HG03139 (cell line): ENCODE measurements around the gene CA12.
"Not testable (repeated sequence)": the region's sequence is repeated elsewhere in the genome, so short reads cannot be mapped to it uniquely, and the experiment has no call there.

ENCODE experiments used
- ATAC-seq: cut with Tn5 transposase; IDR thresholded peaks from one replicate; pipeline ENCODE4 v1.9.1; 2021; ENCODE audit not compliant: unreplicated experiment

The CA12 gene

DNA sequence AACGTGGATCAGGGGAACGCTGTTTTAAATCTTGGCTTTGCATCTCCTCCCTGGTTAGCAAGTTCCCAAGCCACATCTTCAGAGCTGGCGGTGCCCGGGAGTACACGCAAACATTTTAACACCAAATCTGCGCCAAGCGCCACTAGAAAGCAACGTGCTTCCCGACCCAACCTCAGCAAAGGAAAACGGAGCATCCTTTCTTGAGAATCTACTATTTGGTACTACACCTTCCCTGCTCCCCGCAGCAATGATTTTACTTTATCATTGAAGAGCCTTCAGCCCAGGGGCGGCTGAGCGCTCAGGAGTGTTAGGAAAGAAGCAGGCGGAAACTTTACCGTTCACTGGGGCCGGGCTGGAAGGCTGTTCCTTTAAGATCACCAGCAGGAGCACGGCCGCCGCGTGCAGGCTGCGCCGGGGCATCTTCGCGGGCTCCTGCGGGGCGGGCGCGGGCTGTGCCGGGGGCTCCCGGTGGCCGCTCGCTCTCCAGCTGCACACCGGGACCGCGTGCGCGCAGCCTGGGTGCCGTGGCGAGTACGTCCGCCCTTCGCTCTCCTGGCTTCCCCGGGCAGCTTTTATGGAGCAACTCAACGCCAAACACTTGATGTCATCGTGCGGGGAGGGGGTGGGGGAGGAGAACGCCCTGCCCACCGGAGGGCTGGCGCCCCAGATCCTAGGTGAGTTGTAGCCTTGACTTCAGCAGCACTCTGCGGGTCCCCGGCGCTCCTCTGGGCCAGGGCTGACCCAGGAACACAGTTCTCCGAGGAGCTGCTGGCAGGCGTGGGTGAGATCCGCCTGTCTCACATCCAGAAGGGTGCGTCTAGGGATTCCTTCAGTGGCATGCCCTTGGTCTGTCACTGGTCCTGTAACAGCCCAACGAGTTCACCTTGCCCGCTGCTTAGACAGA, at the start of gene CA12:
CA12 (minus strand) TSS at position 546 of the 904 bp plus-strand sequence; CDS start at position 420, 126 bp downstream.
- ATAC-seq = no peak

DNA sequence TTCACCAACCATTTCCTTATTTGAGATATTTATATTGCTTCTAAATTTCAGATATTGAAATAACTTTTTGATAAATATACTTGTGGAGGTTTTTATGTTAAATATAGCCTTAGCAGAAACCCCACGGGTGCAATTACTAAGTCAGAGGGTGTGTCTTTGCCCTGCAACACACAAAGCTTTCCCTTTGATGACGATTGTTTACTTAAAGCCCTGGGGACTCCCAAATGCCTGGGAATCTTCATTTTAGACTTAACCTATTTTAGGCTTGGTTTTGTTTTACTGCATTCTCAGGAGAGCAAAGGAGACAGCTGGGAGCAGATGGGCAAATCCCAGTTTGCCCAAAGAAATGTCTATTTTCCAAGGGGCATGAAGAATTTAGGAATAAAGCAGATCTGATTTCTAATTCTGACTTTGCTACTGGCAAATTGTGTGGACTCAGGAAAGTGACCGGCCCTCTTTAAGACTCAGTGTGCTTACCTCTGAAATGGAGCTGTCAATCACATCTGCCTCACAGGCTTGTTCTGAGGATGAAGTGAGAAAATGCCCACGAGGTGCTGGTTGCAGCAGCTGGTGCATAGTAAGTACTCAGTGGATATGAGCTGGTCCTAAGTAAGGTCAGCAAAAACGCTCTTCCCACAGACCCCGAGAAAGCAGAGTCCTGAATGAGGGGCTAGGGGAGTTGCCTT, 49.3 kb upstream of the CA12 start:
- ATAC-seq = no peak

DNA sequence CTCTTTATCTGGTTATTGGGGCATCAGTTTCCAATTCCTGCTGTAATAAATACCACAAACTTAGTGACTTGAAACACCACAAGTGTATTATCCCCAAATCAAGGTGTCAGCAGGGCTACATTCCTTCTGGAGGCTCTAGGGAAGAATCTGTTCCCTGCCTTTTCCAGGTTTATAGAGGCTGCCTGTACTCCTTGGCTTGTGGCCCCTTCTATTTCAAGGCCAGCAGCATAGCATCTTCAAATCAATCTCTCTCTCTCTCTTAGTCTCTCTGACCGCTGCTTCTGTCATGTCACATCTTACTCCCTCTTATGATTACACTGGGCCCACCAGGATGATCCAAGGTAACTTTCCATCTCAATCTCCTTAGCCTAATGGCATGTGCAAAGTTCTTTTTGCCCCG, 44.9 kb upstream of the CA12 start:
- no peak for ATAC-seq

DNA sequence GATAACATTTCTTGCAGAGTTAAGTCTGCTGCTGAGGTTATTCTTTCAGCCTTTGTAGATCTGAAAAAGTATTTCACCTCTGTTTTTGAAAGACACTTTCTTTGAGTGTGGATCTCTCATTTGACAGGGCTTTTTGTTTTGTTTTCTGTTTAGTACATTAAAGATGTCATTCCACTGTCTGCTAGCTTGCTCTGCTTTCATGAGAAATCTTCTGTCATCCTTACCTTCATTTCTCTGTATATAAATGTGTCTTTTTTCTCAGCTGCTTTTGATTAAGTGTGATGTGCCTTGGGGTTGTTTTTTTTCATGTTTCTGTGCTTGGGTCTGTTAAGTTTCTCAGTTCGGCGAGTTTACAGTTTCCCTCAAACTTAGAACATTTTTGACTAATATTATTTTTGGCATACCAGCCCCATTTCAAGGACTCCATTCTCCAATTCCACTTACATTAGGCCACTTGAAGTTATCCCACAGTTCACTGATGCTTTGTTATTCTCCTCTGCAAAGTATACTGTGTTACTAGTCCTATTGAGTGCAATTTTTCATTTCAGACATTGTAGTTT, 43.9 kb upstream of the CA12 start:
- ATAC-seq = no peak

DNA sequence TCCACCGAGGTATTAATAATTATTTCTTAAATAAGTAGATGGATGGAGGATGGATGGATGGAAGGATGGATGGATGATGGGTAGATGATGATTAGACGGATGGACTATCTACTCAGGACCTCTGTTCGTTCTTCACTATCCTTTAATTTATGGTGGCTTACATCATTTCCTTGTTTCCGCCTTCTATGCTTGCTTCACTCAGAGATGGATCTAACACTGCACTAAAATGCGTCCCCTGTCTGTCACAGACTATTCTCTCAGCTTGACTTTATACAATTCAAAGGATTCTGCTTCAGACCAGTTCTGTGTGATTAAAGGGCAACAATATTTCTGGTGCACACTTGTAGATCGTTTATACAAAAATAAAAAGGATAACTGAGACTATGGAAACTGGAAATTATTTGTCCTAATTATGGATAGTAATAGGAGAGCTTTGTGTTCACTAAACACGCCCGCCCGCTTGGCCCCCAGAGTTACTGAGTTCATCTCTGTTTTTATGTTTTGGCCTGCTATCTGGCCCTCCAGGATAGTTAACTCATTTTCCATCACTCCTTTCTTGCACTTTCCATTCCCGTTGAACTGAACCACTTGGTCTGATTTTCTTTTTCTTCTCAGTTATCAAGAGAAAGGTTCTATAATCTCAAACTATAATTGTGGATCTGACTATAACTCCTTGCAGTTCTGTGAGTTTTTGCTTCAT, 41.4 kb upstream of the CA12 start:
- ATAC-seq = no peak

DNA sequence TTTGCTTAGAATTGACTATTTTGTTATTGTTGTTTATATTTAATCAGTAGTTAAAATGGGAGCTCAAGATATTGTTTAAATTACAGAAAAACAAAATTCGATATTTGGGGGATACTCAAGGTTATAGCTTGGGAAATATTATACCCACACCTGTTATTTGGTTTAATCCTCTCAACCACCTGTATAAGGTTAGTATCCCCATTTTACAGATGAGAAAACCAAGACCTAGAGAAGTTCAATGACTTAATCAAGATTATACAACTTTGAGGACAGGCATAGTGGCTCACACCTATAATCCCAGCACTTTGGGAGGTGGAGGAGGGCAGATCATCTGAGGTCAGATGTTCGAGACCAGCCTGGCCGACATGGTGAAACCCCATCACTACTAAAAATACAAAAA, 39.8 kb upstream of the CA12 start:
- no peak for ATAC-seq

DNA sequence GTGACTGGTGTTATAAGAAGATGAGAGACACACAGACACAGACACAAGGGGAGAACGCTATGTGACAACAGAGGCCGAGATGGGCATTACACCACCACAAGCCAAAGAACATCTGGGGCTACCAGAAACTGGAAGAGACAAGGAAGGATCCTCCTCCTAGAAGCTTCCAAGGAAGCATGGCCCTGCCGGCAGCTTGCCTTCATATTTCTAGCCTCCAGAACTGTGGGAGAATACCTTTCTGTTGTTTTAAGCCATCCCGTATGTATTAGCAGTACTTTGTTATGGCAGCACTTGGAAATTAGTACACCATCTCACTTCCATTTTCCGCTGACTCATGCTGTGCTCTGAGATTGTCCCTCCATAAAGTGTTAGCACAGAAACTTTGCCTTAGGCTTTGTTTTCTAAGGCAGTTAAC, 38.7 kb upstream of the CA12 start:
- ATAC-seq = no peak

DNA sequence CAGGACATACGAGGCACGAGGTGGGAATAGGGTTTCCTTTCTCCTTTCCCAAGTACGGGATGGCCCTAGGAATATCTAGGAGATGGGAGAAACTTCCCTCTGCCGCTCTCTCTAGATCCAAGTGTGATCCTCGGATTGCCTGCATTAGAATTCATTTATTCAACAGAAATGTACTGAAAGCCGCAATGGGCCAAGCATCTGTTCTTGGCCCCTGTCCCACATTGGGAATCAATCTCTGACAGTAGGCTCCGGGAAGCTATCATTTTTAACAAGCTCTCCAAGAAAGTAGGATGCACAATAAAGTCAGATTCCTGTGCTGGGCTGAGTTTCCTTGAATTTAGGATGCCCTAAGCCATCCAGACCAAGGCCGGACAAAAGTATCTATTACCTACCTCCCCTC, 37.2 kb upstream of the CA12 start:
- ATAC-seq = no peak

DNA sequence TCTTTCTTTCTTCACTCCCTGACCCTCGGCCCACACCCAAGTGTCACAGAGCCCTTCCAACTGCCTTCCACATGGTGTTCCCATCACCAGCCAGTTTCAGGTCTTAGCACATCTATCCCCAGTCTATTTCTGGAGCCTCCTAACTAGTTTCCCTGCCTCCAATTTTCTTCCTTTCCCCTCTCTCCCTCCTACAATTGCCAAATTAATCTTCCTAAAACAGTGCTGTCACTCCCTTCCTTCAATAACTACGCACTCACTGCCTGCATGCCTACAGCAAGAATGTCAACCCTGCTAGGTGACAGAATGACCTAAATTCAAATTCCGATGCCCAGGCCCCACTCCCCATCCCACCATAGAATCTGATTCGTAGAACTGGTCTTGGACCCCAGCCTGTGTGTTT, 36.1 kb upstream of the CA12 start:
- no peak for ATAC-seq

DNA sequence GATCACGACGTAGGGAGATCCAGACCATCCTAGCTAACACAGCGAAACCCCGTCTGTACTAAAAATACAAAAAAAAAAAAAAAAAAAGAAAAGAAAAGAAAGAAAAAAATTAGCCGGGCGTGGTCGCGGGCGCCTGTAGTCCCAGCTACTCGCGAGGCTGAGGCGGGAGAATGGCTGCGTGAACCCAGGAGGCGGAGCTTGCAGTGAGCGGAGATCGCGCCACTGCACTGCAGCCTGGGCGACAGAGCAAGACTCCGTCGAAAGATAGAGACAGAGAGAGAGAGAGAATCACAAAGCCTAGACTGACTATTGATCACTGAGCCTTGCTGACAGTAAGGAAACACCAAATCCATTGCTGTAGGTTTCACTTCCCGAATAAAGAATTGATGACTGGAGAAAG, 35.6 kb upstream of the CA12 start:
- ATAC-seq = not testable (repeated sequence)

DNA sequence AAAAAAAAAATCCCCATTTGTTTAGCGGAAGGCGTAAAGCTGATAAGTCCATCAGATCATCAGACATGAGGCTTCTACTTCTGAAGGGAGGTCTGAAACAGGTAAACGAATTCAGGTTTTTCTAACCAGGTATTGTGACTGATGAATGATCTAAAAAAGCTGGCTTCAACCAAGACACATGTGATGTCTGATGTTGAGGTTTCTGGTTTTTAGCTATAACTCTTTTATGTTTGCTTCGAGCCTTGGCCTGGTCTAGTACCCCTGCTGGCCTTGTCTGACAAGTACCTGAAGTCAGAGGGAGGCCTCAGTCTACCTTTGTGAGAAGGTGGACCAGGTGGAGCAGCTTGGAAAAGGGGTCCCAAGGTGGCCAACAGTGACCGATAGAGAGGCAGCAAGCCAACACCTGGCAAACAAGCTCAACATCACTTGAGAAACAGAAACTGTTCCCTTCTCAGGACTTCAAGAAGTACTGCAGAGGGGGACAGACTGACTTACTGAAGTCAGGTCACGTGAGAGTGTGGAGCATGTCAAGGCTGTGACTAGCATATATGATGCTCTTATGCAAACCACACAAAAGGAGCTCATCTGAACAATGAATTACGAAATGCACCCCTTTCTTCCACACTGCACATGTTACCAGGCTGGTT, 33.0 kb upstream of the CA12 start:
- ATAC-seq = no peak

DNA sequence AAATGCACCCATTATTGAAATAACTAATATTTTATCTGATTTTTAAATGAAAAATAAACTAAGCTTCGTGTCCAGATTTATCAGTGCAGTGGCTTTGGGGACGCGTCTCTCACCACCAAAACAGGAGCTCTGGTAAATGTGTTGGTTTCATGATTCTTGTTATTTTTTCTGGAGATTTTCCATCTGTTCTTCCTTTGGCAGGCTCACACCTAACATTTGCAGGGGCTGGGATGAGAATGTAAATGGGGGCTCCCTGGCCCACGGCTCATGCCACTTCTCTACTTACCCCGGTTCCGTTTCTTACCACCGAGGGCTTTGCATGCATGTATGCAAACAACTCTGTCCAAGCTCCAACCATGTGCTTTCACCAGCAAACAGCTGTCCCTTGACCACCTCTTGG, 30.9 kb upstream of the CA12 start:
- ATAC-seq = no peak

DNA sequence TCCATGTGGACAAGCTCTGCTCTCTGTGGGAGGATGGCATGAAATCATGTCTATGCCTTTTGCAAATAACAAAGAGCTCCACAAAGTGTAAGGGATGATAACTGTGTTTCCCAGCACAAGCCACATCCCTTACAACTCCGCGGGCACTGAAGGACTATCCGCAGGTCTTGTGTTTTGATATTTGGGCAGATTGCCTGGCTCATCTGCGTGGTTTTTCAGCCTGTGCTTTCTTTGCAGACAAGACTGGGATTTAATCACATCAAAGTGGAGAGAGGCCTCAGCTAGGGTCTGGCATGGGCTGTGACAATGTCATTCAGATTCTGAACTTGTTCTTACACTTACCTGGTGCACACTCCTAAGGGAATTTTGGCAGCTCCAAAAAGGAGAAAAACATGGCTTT, 30.2 kb upstream of the CA12 start:
- no peak for ATAC-seq

DNA sequence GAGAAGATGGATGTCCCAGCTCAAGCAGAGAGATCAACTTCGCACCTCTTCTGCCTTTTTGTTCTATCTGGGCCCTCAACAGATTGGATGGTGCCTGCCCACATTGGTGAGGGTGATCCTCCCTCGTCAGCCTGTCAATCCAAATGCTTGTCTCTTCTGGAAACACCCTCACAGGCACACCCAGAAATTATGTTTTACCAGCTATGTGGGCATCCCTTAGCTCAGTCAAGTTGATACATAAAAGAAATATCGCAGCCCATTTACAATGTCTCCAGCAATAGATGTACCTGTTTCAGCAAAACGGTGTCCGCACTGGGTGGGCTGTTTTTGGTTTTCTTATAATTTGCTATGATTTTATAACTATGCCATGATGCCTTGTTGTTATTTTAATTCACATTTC, 27.5 kb upstream of the CA12 start:
- no peak for ATAC-seq

DNA sequence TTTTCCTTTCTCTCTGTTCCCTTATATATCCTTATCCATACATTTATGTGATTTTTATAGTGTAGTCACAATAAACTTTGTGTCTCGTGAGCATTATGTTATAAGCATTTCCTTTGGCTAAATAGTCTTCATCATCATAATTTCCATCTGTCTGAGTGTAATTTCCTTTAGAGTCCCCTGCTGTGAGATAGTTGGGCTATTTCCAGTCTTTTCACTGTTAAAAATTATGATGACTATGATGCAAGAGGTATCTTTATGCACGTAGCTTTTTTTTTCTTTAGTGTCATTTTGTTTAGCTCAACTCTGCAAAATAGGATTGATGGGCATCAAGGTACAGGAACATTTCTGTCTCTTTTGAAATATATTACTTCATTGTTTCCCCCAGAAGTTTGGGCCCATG, 26.9 kb upstream of the CA12 start:
- ATAC-seq = no peak

DNA sequence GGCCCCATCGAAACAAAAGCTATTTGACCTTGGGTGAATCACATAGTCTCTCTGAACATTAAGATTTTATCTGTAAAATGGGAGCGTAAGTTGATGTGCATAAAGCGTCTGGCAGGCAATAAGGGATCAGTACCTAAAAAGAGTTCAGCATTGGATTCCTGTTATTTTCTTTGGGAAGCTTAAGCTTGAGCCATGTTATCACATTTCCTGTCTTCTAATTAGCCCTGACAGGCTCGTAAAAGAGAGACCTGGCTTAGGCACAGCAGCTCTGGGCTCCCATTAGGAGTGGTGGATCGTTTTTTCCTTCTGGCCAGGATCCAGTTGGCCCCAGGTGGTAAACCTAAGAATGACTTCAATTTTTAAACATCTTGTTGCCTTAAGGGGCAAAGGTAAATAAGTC, 26.0 kb upstream of the CA12 start:
- ATAC-seq = no peak

DNA sequence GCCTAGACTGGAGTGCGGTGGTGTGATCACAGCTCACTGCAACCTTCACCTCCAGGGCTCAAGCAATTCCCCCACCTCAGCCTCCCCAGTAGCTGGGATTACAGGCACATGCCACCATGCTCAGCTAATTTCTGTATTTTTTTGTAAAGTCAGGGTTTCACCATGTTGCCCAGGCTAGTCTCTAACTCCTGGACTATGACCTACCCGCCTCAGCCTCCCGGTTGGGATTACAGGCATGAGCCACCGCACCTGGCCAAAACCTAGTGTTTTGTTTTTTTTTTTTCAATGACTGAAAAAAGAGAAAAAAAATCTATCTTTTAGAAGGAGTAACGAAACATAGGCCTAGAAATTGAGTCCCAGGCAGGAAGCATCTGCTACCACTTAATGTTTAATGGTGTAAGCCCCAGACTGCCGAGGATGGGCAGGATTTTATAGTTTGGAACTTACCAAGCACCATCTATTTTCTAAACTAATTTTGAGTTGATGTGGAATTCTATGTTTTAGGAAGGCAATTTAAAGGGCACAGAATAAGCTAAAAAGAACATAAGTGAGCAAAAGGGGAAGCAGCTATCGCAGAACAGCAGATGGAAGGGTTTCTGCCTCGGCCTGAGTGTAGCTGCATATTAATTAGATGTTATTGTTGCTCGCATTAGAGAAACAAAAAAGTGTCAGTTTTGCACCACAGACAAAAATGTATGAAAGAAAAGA, 24.2 kb upstream of the CA12 start:
- ATAC-seq = no peak

DNA sequence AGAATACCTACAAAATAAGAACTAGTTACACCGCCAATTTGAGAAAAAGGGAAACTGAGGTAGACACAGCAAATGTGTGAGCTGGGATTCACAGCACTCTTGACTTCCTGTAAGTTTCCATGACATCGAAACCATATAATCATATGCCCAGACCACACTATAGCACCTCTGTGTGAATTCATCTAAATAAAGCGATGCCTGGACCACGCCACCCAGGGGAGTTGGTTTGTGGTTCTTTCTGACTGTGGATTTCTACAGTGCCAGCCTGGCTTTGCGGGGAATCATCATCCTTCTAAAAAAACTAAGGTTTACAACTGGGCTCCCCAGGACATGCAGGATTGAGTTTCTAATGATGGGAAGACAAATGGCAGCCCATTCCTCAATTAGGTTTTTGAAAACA, 23.5 kb upstream of the CA12 start:
- no peak for ATAC-seq

DNA sequence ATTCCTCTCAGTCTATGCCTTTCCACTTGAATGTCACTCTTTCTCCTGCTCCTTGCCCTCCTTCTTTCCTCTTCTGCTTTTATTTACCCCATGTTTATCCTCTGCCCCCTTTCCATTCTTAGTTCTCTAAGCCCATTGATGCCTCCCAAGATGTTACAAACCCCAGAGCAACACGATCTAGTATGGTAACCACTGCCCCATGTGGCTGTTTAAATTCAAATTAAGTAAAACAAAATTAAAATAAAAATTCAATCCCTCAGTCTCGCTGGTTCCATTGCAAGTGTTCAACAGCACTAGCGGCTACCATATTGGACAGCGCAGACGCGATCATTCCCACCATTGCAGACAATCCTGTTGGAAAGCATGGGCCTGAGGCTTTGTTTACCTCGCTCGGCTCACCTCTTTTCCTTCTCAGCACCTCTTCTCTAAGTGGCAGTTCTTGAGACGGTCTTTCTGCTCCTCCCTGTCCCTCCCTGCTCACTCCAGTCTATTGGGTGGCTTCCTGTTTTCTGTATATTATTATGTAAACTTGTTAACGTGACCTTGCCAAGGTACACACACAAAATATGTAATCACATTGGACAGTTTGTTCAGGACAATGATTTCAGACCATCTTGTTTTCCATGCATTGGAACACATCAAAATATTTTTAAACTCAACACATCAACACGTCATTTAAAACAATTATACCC, 21.8 kb upstream of the CA12 start:
- no peak for ATAC-seq
